OCI-LY3 (cell line): ENCODE measurements around the gene ABLIM3.

Source experiments
- EZH2phosphoT487 ChIP-seq: fragments of 200-600 bp; shearing (Covaris generic); IDR thresholded peaks from 2 replicates; pipeline ENCODE4 v1.6.1; 2018; ENCODE audit warnings: antibody characterized with exemption, mixed run types, low read depth
- TF ChIP-seq, protein P1 (sequence below): fragments of 200-600, 300-600 bp; sonication (generic); IDR thresholded peaks from 2 replicates; pipeline ENCODE4 v1.5.1; 2014; ENCODE audit warnings: antibody characterized with exemption, low read length, low read depth

DNA sequence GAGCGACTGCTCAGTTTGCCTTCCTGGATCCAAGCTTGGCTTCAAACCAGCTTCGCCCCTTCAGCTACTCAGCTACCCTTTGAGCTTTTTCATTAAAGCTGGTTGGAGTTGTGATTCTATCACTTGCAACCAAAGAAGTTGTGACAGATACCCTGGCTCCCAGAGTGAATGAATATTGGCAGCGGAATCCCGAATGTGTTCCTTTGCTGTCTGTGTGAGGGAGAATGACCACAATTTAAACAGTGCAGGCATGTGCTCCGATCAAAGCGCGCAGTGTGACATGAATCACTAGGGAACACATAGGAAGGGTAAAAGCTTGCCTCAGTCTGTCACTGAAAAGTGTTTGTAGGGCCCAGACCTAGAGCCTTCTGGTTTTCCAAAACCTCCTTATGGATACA is 123.8 kb downstream of the ABLIM3 start:
- TF ChIP-seq, protein P1, sequence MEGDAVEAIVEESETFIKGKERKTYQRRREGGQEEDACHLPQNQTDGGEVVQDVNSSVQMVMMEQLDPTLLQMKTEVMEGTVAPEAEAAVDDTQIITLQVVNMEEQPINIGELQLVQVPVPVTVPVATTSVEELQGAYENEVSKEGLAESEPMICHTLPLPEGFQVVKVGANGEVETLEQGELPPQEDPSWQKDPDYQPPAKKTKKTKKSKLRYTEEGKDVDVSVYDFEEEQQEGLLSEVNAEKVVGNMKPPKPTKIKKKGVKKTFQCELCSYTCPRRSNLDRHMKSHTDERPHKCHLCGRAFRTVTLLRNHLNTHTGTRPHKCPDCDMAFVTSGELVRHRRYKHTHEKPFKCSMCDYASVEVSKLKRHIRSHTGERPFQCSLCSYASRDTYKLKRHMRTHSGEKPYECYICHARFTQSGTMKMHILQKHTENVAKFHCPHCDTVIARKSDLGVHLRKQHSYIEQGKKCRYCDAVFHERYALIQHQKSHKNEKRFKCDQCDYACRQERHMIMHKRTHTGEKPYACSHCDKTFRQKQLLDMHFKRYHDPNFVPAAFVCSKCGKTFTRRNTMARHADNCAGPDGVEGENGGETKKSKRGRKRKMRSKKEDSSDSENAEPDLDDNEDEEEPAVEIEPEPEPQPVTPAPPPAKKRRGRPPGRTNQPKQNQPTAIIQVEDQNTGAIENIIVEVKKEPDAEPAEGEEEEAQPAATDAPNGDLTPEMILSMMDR: no peak
- TF ChIP-seq EZH2phosphoT487: no peak
